Heart left ventricle (tissue), 13 donors: ENCODE results near the gene SMG1.

Source experiments
- CTCF ChIP-seq, 12 donors: fragments of 200-600 bp; sonication (generic) in 4 of 12; IDR thresholded peaks; one replicate each; pipeline versions ENCODE4 v1.5.0 to v1.8.0; 2018 to 2022; ENCODE audit warnings: antibody characterized with exemption in 12 of 12, mild to moderate bottlenecking in 5 of 12
- POLR2A ChIP-seq, 2 donors: fragments of 450-650 bp; IDR thresholded peaks; one replicate each; pipeline ENCODE4 v1.6.1; 2017; ENCODE audit warnings: antibody characterized with exemption in 2 of 2, mild to moderate bottlenecking in 2 of 2, moderate library complexity in 2 of 2
- donor health status: ischemic (EF 13 %, LVEDD 7.1; RV severe dilation, severe dysfunction).
- donor health status: DM: no; HTN: yes; CAD: no.
- donor health status: DM: no; HTN: no; CAD: no.
- donor health status: ischemic (EF 25% LVEDD 6.9; RV normal size, moderate dysfunction).
- donor health status: ischemic (EF 25% LVEDD 5.7; RV mildly dilated, moderate dysfunction).
- donor health status: ischemic (EF 35%, LVEDD 5.7; RV mildly dilated, moderate dysfunction).
- donor health status: nonischemic (EF 11% LVEDD 7.7; RV severe dilation, severe dysfunction).
- donor health status: DM: yes; HTN: yes; CAD: no.
- donor health status: PGD.
- donor health status: ischemic (EF 29% LVEDD 5.4; RV normal size, mild dysfunction).
- donor health status: nonischemic (EF 23%, LVEDD 6.1; RV moderate dilation, normal function).

- TF ChIP-seq POLR2A (IDR thresholded peaks at IDR 0.05) (no peak), CTCF (IDR thresholded peaks at IDR 0.05) (no peak)
Observed at GRCh38 chr16:18936727-18937340, 10.6 kb upstream of the SMG1 start.
